Loucy (cell line): ENCODE data around the gene HOXA5.

Source experiments
- H2AFZ ChIP-seq: fragments of 200-600 bp; sonication (generic); 2 replicates; pipeline ENCODE4 v1.6.0; 2016; ENCODE audit warnings: antibody characterized with exemption, mild to moderate bottlenecking, low read length, moderate library complexity
- H3F3A ChIP-seq: fragments of 200-600 bp; 2 replicates; pipeline ENCODE4 v1.6.0; 2016; ENCODE audit warnings: antibody characterized with exemption, low read depth, mild to moderate bottlenecking
- H3K27me3 ChIP-seq: fragments of 200-600 bp; sonication (generic); 2 replicates; pipeline ENCODE4 v1.6.1; 2014; ENCODE audit warnings: low read length, mild to moderate bottlenecking; ENCODE audit not compliant: insufficient read depth, poor library complexity, severe bottlenecking
- H3K36me3 ChIP-seq: fragments of 200-600 bp; sonication (generic); 2 replicates; pipeline ENCODE4 v1.6.1; 2016; ENCODE audit warnings: low read length; ENCODE audit not compliant: insufficient read depth
- H3K4me1 ChIP-seq: fragments of 200-600 bp; sonication (generic); 2 replicates; pipeline ENCODE4 v1.5.1; 2014; ENCODE audit warnings: low read length, mild to moderate bottlenecking; ENCODE audit not compliant: insufficient read depth, poor library complexity, severe bottlenecking
- H3K4me2 ChIP-seq: fragments of 200-600 bp; sonication (generic); 2 replicates; pipeline ENCODE4 v1.6.0; 2014; ENCODE audit warnings: antibody characterized with exemption, low read length, low read depth, mild to moderate bottlenecking; ENCODE audit not compliant: poor library complexity, severe bottlenecking
- H3K4me3 ChIP-seq: fragments of 200-600 bp; sonication (generic); 2 replicates; pipeline ENCODE4 v1.5.1; 2014; ENCODE audit warnings: low read length, mild to moderate bottlenecking, mixed read lengths; ENCODE audit not compliant: poor library complexity, severe bottlenecking
- H3K79me2 ChIP-seq: fragments of 200-600 bp; sonication (generic); 2 replicates; pipeline ENCODE4 v1.6.1; 2014; ENCODE audit warnings: low read length; ENCODE audit not compliant: insufficient read depth
- H3K9ac ChIP-seq: fragments of 200-600 bp; sonication (generic); 2 replicates; pipeline ENCODE4 v1.6.0; 2014; ENCODE audit warnings: mild to moderate bottlenecking, low read depth, low read length, moderate library complexity; ENCODE audit not compliant: poor library complexity, severe bottlenecking
- H3K9me2 ChIP-seq: fragments of 200-600 bp; sonication (generic); replicated peaks from 2 replicates; pipeline ENCODE4 v1.6.1; 2016; ENCODE audit warnings: low read depth, low read length, mixed read lengths
- H3K9me3 ChIP-seq: fragments of 200-600 bp; sonication (generic); 2 replicates; pipeline ENCODE4 v1.6.1; 2014; ENCODE audit warnings: mild to moderate bottlenecking, antibody characterized with exemption, low read length, low read depth; ENCODE audit not compliant: insufficient read depth
- H4K20me1 ChIP-seq: fragments of 200-600 bp; sonication (generic); 2 replicates; pipeline ENCODE4 v1.6.0; 2014; ENCODE audit warnings: antibody characterized with exemption, low read length, mild to moderate bottlenecking; ENCODE audit not compliant: insufficient read depth, poor library complexity, severe bottlenecking
- CTCF ChIP-seq: fragments of 200-600 bp; sonication (generic); conservative IDR thresholded peaks from 2 replicates; pipeline ENCODE4 v1.5.1; 2014; ENCODE audit warnings: mild to moderate bottlenecking, antibody characterized with exemption, low read length
- EZH2phosphoT487 ChIP-seq: fragments of 200-600 bp; IDR thresholded peaks from 2 replicates; pipeline ENCODE4 v1.6.1; 2018; ENCODE audit warnings: antibody characterized with exemption, mild to moderate bottlenecking, moderate library complexity, borderline replicate concordance

HOXA5 gene

GRCh38 chr7:27172823-27173510 is 29.5 kb upstream of the HOXA5 start:
- H3K4me1 ChIP-seq = peaks cover 21% of the 10 kb centered on the region
- no peak for TF ChIP-seq EZH2phosphoT487
- TF ChIP-seq CTCF = no peak
- H3K27me3 ChIP-seq = peaks cover 48% of the 10 kb centered on the region
- H3K4me2 ChIP-seq = peak overlapping the region; percentile 98
- H3K9ac ChIP-seq = peak overlapping the region; percentile 99
- H4K20me1 ChIP-seq = peaks cover 67% of the 10 kb centered on the region
- H2AFZ ChIP-seq = no peak overlapping the region
- peaks cover 100% of the 10 kb centered on the region for H3K79me2 ChIP-seq
- 0 out of 2 replicates have a peak, but pooled peaks cover 6% of the 10 kb centered on the region for H3F3A ChIP-seq
- peak overlapping the region; percentile 94 for H3K4me3 ChIP-seq
- H3K36me3 ChIP-seq = peaks cover 35% of the 10 kb centered on the region
- no peaks in the 10 kb centered on the region for H3K9me3 ChIP-seq
- H3K9me2 ChIP-seq = no peaks in the 10 kb centered on the region

- Histone ChIP-seq H2AFZ (no peak overlapping the region), H3K27me3 (peaks cover 49% of the 10 kb centered on the region), H3K9me3 (no peaks in the 10 kb centered on the region), H4K20me1 (peaks cover 67% of the 10 kb centered on the region), H3K9ac (peak overlapping the region; percentile 99), H3F3A (0 out of 2 replicates have a peak, but pooled peaks cover 6% of the 10 kb centered on the region), H3K4me3 (peak overlapping the region; percentile 94), H3K9me2 (no peaks in the 10 kb centered on the region), H3K4me1 (peaks cover 23% of the 10 kb centered on the region), H3K4me2 (peak overlapping the region; percentile 98), H3K79me2 (peaks cover 100% of the 10 kb centered on the region), H3K36me3 (peaks cover 41% of the 10 kb centered on the region)
- TF ChIP-seq EZH2phosphoT487 (no peak), CTCF (no peak)
Observed at GRCh38 chr7:27172315-27172774, 28.9 kb upstream of the HOXA5 start.

- H3K4me2 ChIP-seq = peak overlapping the region; percentile 98
- peak overlapping the region; percentile 99 for H3K9ac ChIP-seq
- H3K4me1 ChIP-seq = peaks cover 23% of the 10 kb centered on the region
- H3K9me2 ChIP-seq = no peaks in the 10 kb centered on the region
- 0 out of 2 replicates have a peak, but pooled peaks cover 6% of the 10 kb centered on the region for H3F3A ChIP-seq
- peaks cover 63% of the 10 kb centered on the region for H4K20me1 ChIP-seq
- H3K79me2 ChIP-seq = peaks cover 100% of the 10 kb centered on the region
- TF ChIP-seq CTCF = 0 out of 2 replicates have a peak, but pooled peaks have one; percentile 10
- no peak for TF ChIP-seq EZH2phosphoT487
- H2AFZ ChIP-seq = no peak overlapping the region
- peak overlapping the region; percentile 94 for H3K4me3 ChIP-seq
- H3K27me3 ChIP-seq = peaks cover 49% of the 10 kb centered on the region
- peaks cover 42% of the 10 kb centered on the region for H3K36me3 ChIP-seq
- no peaks in the 10 kb centered on the region for H3K9me3 ChIP-seq
Observed at GRCh38 chr7:27171637-27172314, 28.3 kb upstream of the HOXA5 start.
